Transverse colon (tissue), 4 donors: ENCODE measurements around the gene JAK2. TPM values are rescaled to one million over a fixed set of nuclear protein-coding genes. Genes with fewer than 3 reads are reported as not detected.

ENCODE experiments used
- DNase-seq: peaks from one replicate; pipeline ENCODE4 v3.0.0-alpha.2; 2019
- H3K27ac ChIP-seq, 4 donors: fragments of 200-600 bp; sonication (generic); 2 replicates each; pipeline ENCODE4 v1.5.1; 2016 to 2018; ENCODE audit warnings: inconsistent platforms in 4 of 4
- H3K27me3 ChIP-seq: fragments of 200-600 bp; sonication (generic); 2 replicates; pipeline ENCODE4 v1.5.1; 2017; ENCODE audit warnings: inconsistent platforms
- H3K36me3 ChIP-seq, 4 donors: fragments of 200-600 bp; sonication (generic); 2 replicates each; pipeline ENCODE4 v1.5.1; 2017 to 2019; ENCODE audit warnings: inconsistent platforms in 4 of 4
- H3K4me1 ChIP-seq, 4 donors: fragments of 200-600 bp; sonication (generic); 2 replicates each; pipeline ENCODE4 v1.5.1; 2017 to 2020; ENCODE audit warnings: inconsistent platforms in 4 of 4
- H3K4me3 ChIP-seq, 4 donors: fragments of 200-600 bp; sonication (generic); 1 replicate in 1 of 4; 2 replicates in 3 of 4; pipeline versions ENCODE4 v1.5.1 to v1.6.1; 2017 to 2019; ENCODE audit warnings: inconsistent platforms in 4 of 4
- H3K9me3 ChIP-seq, 2 donors: fragments of 200-600 bp; sonication (generic); 2 replicates each; pipeline ENCODE4 v1.5.1; 2017 to 2019; ENCODE audit warnings: inconsistent platforms in 2 of 2
- EP300 ChIP-seq: sonication (generic); formaldehyde crosslinking; IDR thresholded peaks from one replicate; pipeline ENCODE4 v1.6.1; 2017; ENCODE audit warnings: antibody characterized with exemption, low read depth
- POLR2A ChIP-seq: fragments of 450-650 bp; IDR thresholded peaks from one replicate; pipeline ENCODE4 v1.6.1; 2016; ENCODE audit warnings: antibody characterized with exemption, mild to moderate bottlenecking, moderate library complexity
- POLR2AphosphoS5 ChIP-seq, 3 donors: sonication (generic); formaldehyde crosslinking; IDR thresholded peaks; one replicate each; pipeline ENCODE4 v1.6.1; 2016; ENCODE audit warnings: antibody characterized with exemption in 3 of 3
- WGBS, 2 donors: methylation state at CpG; one replicate each; pipeline ENCODE4 v1.1.5; 2018; ENCODE audit warnings: low coverage in 1 of 2; 5-methylcytosine and 5-hydroxymethylcytosine counted together
- in situ Hi-C, 4 donors: fragments of 200-750 bp; cut with MboI; loops; one replicate each; pipeline versions ENCODE4 v1.15.0 to v1.15.1; 2017; ENCODE audit warnings: low sequenced_read_pairs in 3 of 4, low pct_ligation_motif_present in 1 of 4, low pct_unique_long_range_greater_than_20kb in 1 of 4
- intact Hi-C: fragments of 100-400 bp; cut with DNase I; formaldehyde crosslinking; loops from one replicate; pipeline ENCODE4 v1.15.1; 2023; ENCODE audit warnings: low total_unique reads
- total RNA-seq, 4 donors: library from RNA; depleted of rRNA; stranded (reverse); fragments of >200 nt; gene quantifications; one replicate each; pipeline ENCODE4 v1.1.0, GENCODE V29; 2016
- TF ChIP-seq, protein P1 (sequence below), 5 experiments: fragments of 200-600 bp in 3 of 5; fragments of 450-650 bp in 2 of 5; sonication (generic) in 3 of 5; IDR thresholded peaks; 1 replicate in 2 of 5; 2 replicates in 3 of 5; pipeline ENCODE4 v1.5.1; 2016 to 2017; ENCODE audit warnings: antibody characterized with exemption in 5 of 5, inconsistent platforms in 3 of 5, mild to moderate bottlenecking in 2 of 5, moderate library complexity in 1 of 5

Gene JAK2
- total RNA-seq, 4 donors from 2014 or later = 8.0 to 27.6 (median 17.4) TPM

DNA sequence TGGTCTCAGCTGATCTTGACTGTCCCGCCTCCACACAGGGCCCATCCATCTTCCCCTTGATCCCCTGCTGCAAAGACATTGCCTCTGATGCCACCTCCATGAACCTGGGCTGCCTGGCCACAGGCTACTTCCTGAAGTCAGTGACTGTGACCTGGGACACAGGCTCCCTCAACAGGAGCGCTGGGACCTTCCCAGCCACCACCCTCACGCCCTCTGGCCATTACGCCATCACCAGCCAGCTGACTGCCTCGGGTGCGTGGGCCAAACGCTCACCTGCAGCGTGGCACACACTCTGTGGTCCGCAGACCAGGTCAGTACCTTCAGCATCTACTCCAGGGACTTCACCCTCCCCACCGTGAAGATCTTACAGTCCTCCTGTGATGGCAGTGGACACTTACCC is 128.5 kb downstream of the JAK2 start:
- Histone ChIP-seq H3K4me1 (no peaks in the 10 kb centered on the region), H3K4me3 (no peak overlapping the region), H3K36me3 (peaks cover 0 to 13% (median 6%) of the 10 kb centered on the region in 4 donors), H3K27ac (no peak overlapping the region), H3K27me3 (no peaks in the 10 kb centered on the region), H3K9me3 (no peaks in the 10 kb centered on the region)
- TF ChIP-seq POLR2AphosphoS5 (IDR thresholded peaks at IDR 0.05) = no peak
- WGBS, 2 donors = 98 to 100% methylated on average over 1 to 10 of the region's 10 CpGs
- intact Hi-C loops = no loop called here
- no peak for DNase-seq
- in situ Hi-C loops = no loop called here

DNA sequence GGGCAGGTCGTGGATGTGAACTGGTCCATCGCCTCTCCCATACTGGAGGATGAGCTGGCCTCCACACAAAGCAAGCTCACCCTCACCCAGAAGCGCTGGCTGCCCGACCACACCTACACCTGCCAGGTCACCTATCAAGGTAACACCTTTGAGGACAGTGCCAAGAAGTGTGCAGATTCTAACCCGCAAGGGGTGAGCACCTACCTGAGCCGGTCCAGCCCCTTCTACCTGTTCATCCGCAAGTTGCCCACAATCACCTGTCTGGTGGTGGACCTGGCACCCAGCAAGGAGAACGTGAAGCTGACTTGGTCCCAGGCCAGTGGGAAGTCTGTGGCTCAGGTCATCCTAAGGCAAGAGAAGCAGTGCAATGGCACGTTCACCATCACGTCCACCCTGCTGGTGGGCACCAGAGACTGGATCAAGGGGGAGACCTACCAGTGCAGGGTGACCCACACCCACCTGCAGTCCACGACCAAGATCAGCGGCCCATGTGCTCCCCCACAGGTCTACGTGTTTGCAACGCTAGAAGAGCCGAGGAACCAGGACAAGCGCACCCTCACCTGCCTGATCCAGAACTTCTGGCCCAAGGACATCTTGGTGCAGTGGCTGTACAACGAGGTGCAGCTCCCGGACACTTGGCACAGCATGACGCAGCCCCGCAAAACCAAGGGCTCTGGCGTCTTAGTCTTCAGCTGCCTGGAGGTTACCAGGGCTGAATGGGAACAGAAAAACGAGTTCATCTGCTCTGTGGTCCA is 129.1 kb downstream of the JAK2 start:
- in situ Hi-C loops (no loop called here), intact Hi-C loops (no loop called here)
- DNase-seq = no peak
- H3K4me3 ChIP-seq = no peak overlapping the region
- H3K4me1 ChIP-seq = no peaks in the 10 kb centered on the region
- 67 to 98% methylated on average over 1 to 22 of the region's 22 CpGs for WGBS, 2 donors
- TF ChIP-seq EP300 (no peak), POLR2AphosphoS5 (IDR thresholded peaks at IDR 0.05) (no peak), POLR2A (no peak)
- TF ChIP-seq, protein P1, sequence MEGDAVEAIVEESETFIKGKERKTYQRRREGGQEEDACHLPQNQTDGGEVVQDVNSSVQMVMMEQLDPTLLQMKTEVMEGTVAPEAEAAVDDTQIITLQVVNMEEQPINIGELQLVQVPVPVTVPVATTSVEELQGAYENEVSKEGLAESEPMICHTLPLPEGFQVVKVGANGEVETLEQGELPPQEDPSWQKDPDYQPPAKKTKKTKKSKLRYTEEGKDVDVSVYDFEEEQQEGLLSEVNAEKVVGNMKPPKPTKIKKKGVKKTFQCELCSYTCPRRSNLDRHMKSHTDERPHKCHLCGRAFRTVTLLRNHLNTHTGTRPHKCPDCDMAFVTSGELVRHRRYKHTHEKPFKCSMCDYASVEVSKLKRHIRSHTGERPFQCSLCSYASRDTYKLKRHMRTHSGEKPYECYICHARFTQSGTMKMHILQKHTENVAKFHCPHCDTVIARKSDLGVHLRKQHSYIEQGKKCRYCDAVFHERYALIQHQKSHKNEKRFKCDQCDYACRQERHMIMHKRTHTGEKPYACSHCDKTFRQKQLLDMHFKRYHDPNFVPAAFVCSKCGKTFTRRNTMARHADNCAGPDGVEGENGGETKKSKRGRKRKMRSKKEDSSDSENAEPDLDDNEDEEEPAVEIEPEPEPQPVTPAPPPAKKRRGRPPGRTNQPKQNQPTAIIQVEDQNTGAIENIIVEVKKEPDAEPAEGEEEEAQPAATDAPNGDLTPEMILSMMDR (IDR thresholded peaks at IDR 0.05) = no peak
- H3K27me3 ChIP-seq = no peaks in the 10 kb centered on the region
- H3K27ac ChIP-seq = no peak overlapping the region
- peaks cover 0 to 13% (median 6%) of the 10 kb centered on the region in 4 donors for H3K36me3 ChIP-seq
- no peaks in the 10 kb centered on the region for H3K9me3 ChIP-seq

DNA sequence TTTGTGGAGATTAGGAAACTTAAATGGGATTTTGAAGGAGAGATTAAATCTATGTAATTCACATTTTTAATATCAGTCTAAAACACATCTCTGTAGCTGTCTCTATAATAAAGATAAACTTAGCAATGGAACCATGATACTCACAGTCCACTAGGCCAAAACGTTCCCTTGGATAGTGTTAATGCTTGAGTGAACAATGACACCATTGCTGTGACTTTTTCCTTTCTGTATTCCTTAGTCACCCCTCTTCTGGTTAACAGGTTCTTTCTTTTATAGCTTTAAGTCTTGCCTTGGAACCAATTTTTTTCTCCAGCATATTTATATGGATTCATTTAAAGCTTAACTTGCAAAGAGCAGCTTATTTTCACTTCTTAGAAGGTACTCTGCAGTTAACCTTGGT is 137.0 kb downstream of the JAK2 start:
- Histone ChIP-seq H3K9me3 (no peaks in the 10 kb centered on the region), H3K36me3 (peaks cover 0 to 31% (median 5%) of the 10 kb centered on the region in 4 donors), H3K27ac (no peak overlapping the region), H3K4me1 (no peaks in the 10 kb centered on the region), H3K4me3 (no peak overlapping the region), H3K27me3 (no peaks in the 10 kb centered on the region)
- intact Hi-C loops (no loop called here), in situ Hi-C loops (no loop called here)
- DNase-seq = no peak
- no peak for TF ChIP-seq POLR2AphosphoS5 (IDR thresholded peaks at IDR 0.05)
- TF ChIP-seq POLR2A = no peak
- no peak for TF ChIP-seq EP300
- TF ChIP-seq, protein P1 (IDR thresholded peaks at IDR 0.05) = no peak
- WGBS, 2 donors = 75 to 82% methylated on average over 1 of the region's 1 CpG

DNA sequence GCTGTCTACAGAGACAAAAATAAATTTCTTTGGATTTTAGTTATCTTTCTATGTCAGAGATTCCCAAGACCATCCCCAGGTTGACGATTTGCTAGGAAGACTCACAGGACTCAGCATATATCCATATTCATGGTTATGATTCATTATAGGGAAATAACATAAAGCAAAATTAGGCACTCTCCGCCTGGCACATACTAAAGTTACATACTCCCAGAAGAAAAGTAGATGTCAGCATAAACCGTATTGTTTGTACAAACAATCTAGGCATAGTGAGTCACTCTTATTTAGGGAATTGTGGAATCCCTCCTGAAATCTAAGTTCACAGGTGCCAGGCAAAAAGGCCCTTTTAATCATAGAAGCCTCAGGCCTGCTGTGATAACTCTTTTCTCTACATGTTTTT is 137.4 kb downstream of the JAK2 start:
- in situ Hi-C loops = no loop called here
- Histone ChIP-seq H3K27me3 (no peaks in the 10 kb centered on the region), H3K27ac (no peak overlapping the region), H3K4me1 (no peaks in the 10 kb centered on the region), H3K9me3 (no peaks in the 10 kb centered on the region), H3K4me3 (no peak overlapping the region), H3K36me3 (peaks cover 0 to 33% (median 5%) of the 10 kb centered on the region in 4 donors)
- DNase-seq = no peak
- 91 to 94% methylated on average over 3 of the region's 3 CpGs for WGBS, 2 donors
- intact Hi-C loops = no loop called here
- TF ChIP-seq, protein P1 (IDR thresholded peaks at IDR 0.05) = no peak
- TF ChIP-seq POLR2A (no peak), POLR2AphosphoS5 (IDR thresholded peaks at IDR 0.05) (no peak), EP300 (no peak)

DNA sequence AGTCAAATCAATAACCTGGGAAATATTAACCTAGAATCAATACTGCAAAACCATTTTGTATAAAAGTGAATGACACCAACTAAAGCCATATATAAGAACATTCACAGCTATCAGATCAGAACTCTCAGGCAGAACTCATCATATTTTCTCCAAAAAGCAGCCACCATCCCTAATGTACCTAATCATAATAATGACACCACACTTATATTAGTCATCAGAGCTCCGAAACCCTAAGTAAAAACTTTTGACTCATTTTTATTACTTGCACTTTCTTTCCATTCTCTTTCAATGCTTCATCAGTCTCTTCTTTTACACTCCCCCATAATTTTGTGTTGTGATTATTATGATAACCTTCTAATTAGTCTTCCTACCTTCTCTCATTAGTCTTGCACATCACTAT is 155.1 kb downstream of the JAK2 start:
- no peaks in the 10 kb centered on the region for H3K4me1 ChIP-seq
- intact Hi-C loops = no loop called here
- TF ChIP-seq, protein P1 (IDR thresholded peaks at IDR 0.05) = no peak
- TF ChIP-seq POLR2A (no peak), POLR2AphosphoS5 (IDR thresholded peaks at IDR 0.05) (no peak), EP300 (no peak)
- peaks cover 0 to 14% (median 3%) of the 10 kb centered on the region in 4 donors for H3K36me3 ChIP-seq
- H3K9me3 ChIP-seq = peaks cover 0 to 11% of the 10 kb centered on the region in 2 donors
- WGBS, 2 donors = 64 to 67% methylated on average over 1 of the region's 1 CpG
- H3K27ac ChIP-seq = no peak overlapping the region
- H3K4me3 ChIP-seq = no peak overlapping the region
- H3K27me3 ChIP-seq = no peaks in the 10 kb centered on the region
- DNase-seq = no peak
- in situ Hi-C loops = no loop called here
